H1 (cell line): ENCODE measurements around the gene RADIL. TPM values are rescaled to one million over a fixed set of nuclear protein-coding genes. Genes with fewer than 3 reads are reported as not detected.

Source experiments
- CTCF ChIA-PET: fragments of 300-600 bp; sonication (Branson Sonifier 250); formaldehyde crosslinking; loops from one replicate; lab custom pipeline; 2021; ENCODE audit not compliant: partially characterized antibody; lab: Charles Lee
- POLR2A ChIA-PET: fragments of 300-600 bp; sonication (Branson Sonifier 250); formaldehyde crosslinking; loops from one replicate; lab custom pipeline; 2021; ENCODE audit warnings: inconsistent platforms; ENCODE audit not compliant: partially characterized antibody; lab: Charles Lee
- DNase-seq, 2 experiments: peaks; one replicate each; pipeline versions ENCODE4 v3.0.0 to v3.0.0-alpha.2; 2010 to 2022; ENCODE audit warnings: low spot score in 2 of 2, low read depth in 1 of 2, mixed read lengths in 1 of 2
- FAIRE-seq: peaks from 2 replicates; lab custom pipeline; 2011; peaks lifted over from hg19 to GRCh38; lab: Jason Lieb, UNC
- H2AFZ ChIP-seq: 2 replicates; pipeline ENCODE4 v1.8.1; 2012; ENCODE audit warnings: low read length, inconsistent platforms
- H2AK5ac ChIP-seq: 2 replicates; pipeline ENCODE4 v1.6.1; 2013; ENCODE audit warnings: low read depth, low read length
- H2BK120ac ChIP-seq: replicated peaks from 2 replicates; pipeline ENCODE3; 2013; ENCODE audit warnings: low read depth, low read length, inconsistent platforms
- H2BK12ac ChIP-seq: 2 replicates; pipeline ENCODE4 v1.6.1; 2013; ENCODE audit warnings: low read depth, low read length
- H2BK15ac ChIP-seq: 2 replicates; pipeline ENCODE4 v1.6.1; 2013; ENCODE audit warnings: low read length
- H2BK20ac ChIP-seq: 2 replicates; pipeline ENCODE4 v1.6.1; 2013; ENCODE audit warnings: low read length
- H2BK5ac ChIP-seq: 2 replicates; pipeline ENCODE4 v1.6.1; 2013; ENCODE audit warnings: low read depth, low read length
- H3K14ac ChIP-seq: 2 replicates; pipeline ENCODE4 v1.6.1; 2013; ENCODE audit warnings: inconsistent platforms; ENCODE audit not compliant: insufficient read length
- H3K18ac ChIP-seq: 2 replicates; pipeline ENCODE4 v1.6.1; 2013; ENCODE audit warnings: low read length; ENCODE audit errors: extremely low read depth
- H3K23ac ChIP-seq: 2 replicates; pipeline ENCODE4 v1.6.1; 2013; ENCODE audit warnings: inconsistent platforms; ENCODE audit not compliant: insufficient read length
- H3K23me2 ChIP-seq: 2 replicates; pipeline ENCODE4 v1.6.1; 2013; ENCODE audit warnings: low read depth, low read length
- H3K27ac ChIP-seq: 2 replicates; pipeline ENCODE4 v1.6.1; 2011; ENCODE audit warnings: low read depth, low read length, inconsistent platforms
- H3K27me3 ChIP-seq, 4 experiments: replicated peaks in 1 of 4; 1 replicate in 1 of 4; 2 replicates in 3 of 4; pipeline versions ENCODE4 v1.6.1 to v1.8.1; 2011 to 2013; ENCODE audit warnings: low read length in 3 of 4, mild to moderate bottlenecking in 3 of 4, inconsistent platforms in 2 of 4, mixed read lengths in 2 of 4, moderate library complexity in 1 of 4; ENCODE audit not compliant: control insufficient read depth in 3 of 4, insufficient read depth in 3 of 4; ENCODE audit errors: extremely low read depth in 1 of 4
- H3K36me3 ChIP-seq, 4 experiments: 2 replicates each; pipeline versions ENCODE4 v1.6.1 to v1.8.1; 2011 to 2013; ENCODE audit warnings: mild to moderate bottlenecking in 4 of 4, low read length in 3 of 4, moderate library complexity in 2 of 4, control low read depth in 1 of 4, inconsistent platforms in 1 of 4; ENCODE audit not compliant: insufficient read depth in 4 of 4, control insufficient read depth in 2 of 4
- H3K4ac ChIP-seq: replicated peaks from 2 replicates; pipeline ENCODE3; 2013; ENCODE audit warnings: low read length, low read depth, mixed read lengths, inconsistent platforms; ENCODE audit not compliant: insufficient read length
- H3K4me1 ChIP-seq, 4 experiments: replicated peaks in 1 of 4; 1 replicate in 1 of 4; 2 replicates in 3 of 4; pipeline versions ENCODE4 v1.6.1 to v1.8.1; 2011 to 2013; ENCODE audit warnings: low read length in 3 of 4, inconsistent platforms in 2 of 4, mixed read lengths in 1 of 4; ENCODE audit not compliant: insufficient read depth in 4 of 4, control insufficient read depth in 3 of 4
- H3K4me2 ChIP-seq, 2 experiments: 2 replicates each; pipeline versions ENCODE4 v1.6.1 to v1.8.1; 2011 to 2013; ENCODE audit warnings: low read depth in 2 of 2, low read length in 2 of 2, control low read depth in 1 of 2, inconsistent platforms in 1 of 2, mild to moderate bottlenecking in 1 of 2; ENCODE audit not compliant: insufficient read depth in 1 of 2
- H3K4me3 ChIP-seq, 4 experiments: fragments of 200-600, 300-600 bp in 1 of 4; sonication (generic), shearing (Covaris generic), sonication (Bioruptor Twin) in 1 of 4; 2 replicates each; pipeline versions ENCODE4 v1.5.1 to v1.8.1; 2011 to 2016; ENCODE audit warnings: low read length in 4 of 4, low read depth in 3 of 4, control low read depth in 2 of 4, inconsistent platforms in 2 of 4, mild to moderate bottlenecking in 2 of 4, mixed read lengths in 1 of 4, moderate library complexity in 1 of 4; ENCODE audit not compliant: insufficient read depth in 2 of 4; ENCODE audit errors: extremely low read depth in 1 of 4
- H3K56ac ChIP-seq: replicated peaks from 2 replicates; pipeline ENCODE3; 2013; ENCODE audit warnings: low read depth, mild to moderate bottlenecking, mixed read lengths, low read length, inconsistent platforms; ENCODE audit not compliant: insufficient read length
- H3K79me1 ChIP-seq: 2 replicates; pipeline ENCODE4 v1.6.1; 2013; ENCODE audit warnings: low read depth, low read length, control low read depth
- H3K79me2 ChIP-seq, 2 experiments: 2 replicates each; pipeline versions ENCODE4 v1.6.1 to v1.8.1; 2012 to 2013; ENCODE audit warnings: low read length in 2 of 2, mild to moderate bottlenecking in 2 of 2, inconsistent platforms in 1 of 2; ENCODE audit not compliant: insufficient read depth in 2 of 2, control insufficient read depth in 1 of 2
- H3K9ac ChIP-seq, 4 experiments: replicated peaks in 1 of 4; 1 replicate in 1 of 4; 2 replicates in 3 of 4; pipeline versions ENCODE4 v1.6.1 to v1.8.1; 2011 to 2013; ENCODE audit warnings: low read depth in 3 of 4, low read length in 3 of 4, control low read depth in 2 of 4, mild to moderate bottlenecking in 2 of 4, moderate library complexity in 2 of 4, inconsistent platforms in 1 of 4; ENCODE audit errors: extremely low read depth in 1 of 4
- H3K9me3 ChIP-seq, 2 experiments: 2 replicates each; pipeline versions ENCODE4 v1.6.1 to v1.8.1; 2012 to 2013; ENCODE audit warnings: mild to moderate bottlenecking in 2 of 2, moderate library complexity in 2 of 2, control low read depth in 1 of 2, inconsistent platforms in 1 of 2, low read depth in 1 of 2, low read length in 1 of 2, mixed read lengths in 1 of 2; ENCODE audit not compliant: insufficient read depth in 2 of 2
- H4K20me1 ChIP-seq, 2 experiments: replicated peaks in 1 of 2; 2 replicates each; pipeline versions ENCODE3 to v1.8.1; 2011 to 2013; ENCODE audit warnings: inconsistent platforms in 2 of 2, low read length in 2 of 2, mild to moderate bottlenecking in 1 of 2; ENCODE audit not compliant: insufficient read depth in 2 of 2, control insufficient read depth in 1 of 2
- H4K5ac ChIP-seq: 2 replicates; pipeline ENCODE4 v1.6.1; 2013; ENCODE audit warnings: low read length, low read depth, mixed read lengths, inconsistent platforms; ENCODE audit not compliant: insufficient read length
- H4K8ac ChIP-seq: 2 replicates; pipeline ENCODE4 v1.8.0; 2013; ENCODE audit warnings: mild to moderate bottlenecking, moderate library complexity, low read length, inconsistent platforms; ENCODE audit not compliant: insufficient read depth; ENCODE audit errors: extremely low read depth
- H4K91ac ChIP-seq: replicated peaks from 2 replicates; pipeline ENCODE3; 2013; ENCODE audit warnings: low read length, mixed read lengths, inconsistent platforms; ENCODE audit not compliant: insufficient read length
- EGR1 ChIP-seq: IDR thresholded peaks from 2 replicates; pipeline ENCODE4 v1.6.1; 2011; ENCODE audit warnings: low read depth, low read length, borderline replicate concordance
- PHF8 ChIP-seq: fragments of 200-600 bp; sonication (generic); conservative IDR thresholded peaks from 2 replicates; pipeline ENCODE4 v1.7.1; 2012; ENCODE audit warnings: low read depth, mild to moderate bottlenecking, inconsistent platforms, low read length, moderate library complexity
- SAP30 ChIP-seq: fragments of 300-600 bp; sonication (generic); IDR thresholded peaks from 2 replicates; pipeline ENCODE4 v1.7.1; 2012; ENCODE audit warnings: low read length, moderate library complexity, mild to moderate bottlenecking, inconsistent platforms; ENCODE audit not compliant: insufficient read depth, insufficient replicate concordance
- WGBS, 2 experiments: shearing (Covaris generic) in 1 of 2; methylation state at CpG; one replicate each; pipeline versions ENCODE4 v1.1.6 to v1.1.7; 2013 to 2015; ENCODE audit warnings: low lambda C conversion rate in 2 of 2, mixed read lengths in 2 of 2, inconsistent platforms in 1 of 2, low coverage in 1 of 2, missing lambda C conversion rate in 1 of 2; ENCODE audit not compliant: insufficient replicate concordance in 2 of 2, insufficient coverage in 1 of 2, insufficient read length in 1 of 2; ENCODE audit errors: extremely low coverage in 1 of 2, missing lambda C conversion rate in 1 of 2; 5-methylcytosine and 5-hydroxymethylcytosine counted together
- polyA plus RNA-seq, 7 experiments: library from polyadenylated mRNA; depleted of rRNA in 3 of 7; stranded (reverse) in 5 of 7; unstranded in 2 of 7; fragments of >200 nt in 5 of 7; fragments of 200-250 nt in 2 of 7; gene quantifications; 1 replicate in 5 of 7; 2 replicates in 1 of 7; 4 replicates in 1 of 7; pipeline versions ENCODE4 v1.2.1 to v1.2.3, GENCODE V29; 2011 to 2013; ENCODE audit warnings: missing spikeins in 2 of 7, mixed read lengths in 2 of 7
- total RNA-seq: library from RNA; stranded (reverse); fragmentation: NEBNext Ultra II Directional; extraction: Animal tissue kit (Norgen Biotek cat#: 25700); gene quantifications from 2 replicates; pipeline ENCODE4 v1.2.1, GENCODE V29; 2021

Gene RADIL
- total and polyA plus RNA-seq, 2 of the 8 experiments (the other 6 are each of a cell fraction or from before 2014, with no cell fraction given): 5.0 to 5.4 TPM

GRCh38 chr7:4764402-4765007 lies 119.0 kb downstream of the RADIL start:
- Histone ChIP-seq H2AFZ (no peak overlapping the region), H3K27me3 (no peaks in the 10 kb centered on the region), H3K4me1 (no peaks in the 10 kb centered on the region), H3K27ac (no peak overlapping the region), H3K23ac (no peak overlapping the region), H3K9ac (no peak overlapping the region), H2AK5ac (no peak overlapping the region), H2BK5ac (no peak overlapping the region), H4K20me1 (no peaks in the 10 kb centered on the region), H3K4me3 (no peak overlapping the region), H3K4ac (no peak overlapping the region), H3K79me2 (no peaks in the 10 kb centered on the region), H3K23me2 (no peaks in the 10 kb centered on the region), H4K91ac (no peak overlapping the region), H4K5ac (no peak overlapping the region), H2BK120ac (no peak overlapping the region), H2BK20ac (no peak overlapping the region), H2BK12ac (no peak overlapping the region), H3K79me1 (no peaks in the 10 kb centered on the region), H2BK15ac (no peak overlapping the region), H4K8ac (peak overlapping the region; percentile 35), H3K18ac (no peak overlapping the region), H3K56ac (no peak overlapping the region), H3K9me3 (no peaks in the 10 kb centered on the region), H3K36me3 (peaks cover 0 to 5% (median 0%) of the 10 kb centered on the region in 4 experiments; a peak in 3 of 8 replicates), H3K4me2 (no peak overlapping the region), H3K14ac (no peak overlapping the region)
- DNase-seq (no peak), FAIRE-seq (no peak)
- ChIA-PET POLR2A (interaction anchor here (1.6 kb wide), 1 partner anchor 10 kb away, joined by 6 read pairs; the partner anchor contains the start of gene AP5Z1), CTCF (interaction anchor here (0.7 to 2.4 kb wide), 4 partner anchors 9 to 148 kb away, joined by 3 to 10 read pairs (median 3); partner anchors contain the start of gene AP5Z1)
- WGBS, 2 experiments: 90% methylated on average over 35 of the region's 35 CpGs; no CpG with 5 or more reads in 1 of the 2 experiments
- TF ChIP-seq EGR1 (no peak), PHF8 (no peak), SAP30 (no peak)
